Fibroblast of lung (primary cell): ENCODE measurements around the gene BMP7.

ENCODE experiments used
- EZH2 ChIP-seq: IDR thresholded peaks from 2 replicates; pipeline ENCODE4 v1.5.1; 2012; ENCODE audit warnings: low read length, control low read depth, mild to moderate bottlenecking; ENCODE audit errors: missing control alignments
- TF ChIP-seq, protein P1 (sequence below), 2 donors: IDR thresholded peaks in 1 of 2; conservative IDR thresholded peaks in 1 of 2; 1 replicate in 1 of 2; 2 replicates in 1 of 2; pipeline ENCODE4 v1.5.1; 2011 to 2012; ENCODE audit warnings: low read length in 2 of 2, control low read depth in 1 of 2, inconsistent platforms in 1 of 2, low read depth in 1 of 2, mild to moderate bottlenecking in 1 of 2

DNA sequence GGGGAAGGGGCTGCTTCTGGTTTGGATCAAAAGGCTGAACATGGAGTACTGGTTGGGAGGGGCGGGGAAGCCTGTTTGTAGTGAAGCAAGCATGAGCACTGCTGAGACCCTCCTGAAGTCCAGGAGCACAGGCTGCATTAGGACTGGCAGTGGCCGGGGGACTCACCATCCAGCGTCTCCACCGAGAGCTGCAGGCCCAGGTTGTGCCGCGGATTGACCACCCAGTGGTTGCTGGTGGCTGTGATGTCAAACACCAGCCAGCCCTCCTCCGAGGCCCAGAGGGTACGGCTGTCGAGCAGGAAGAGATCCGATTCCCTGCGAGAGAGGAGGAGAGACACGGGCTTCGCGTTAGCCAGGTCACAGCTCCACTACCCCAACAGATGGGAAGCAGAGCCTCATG, 64.1 kb downstream of the BMP7 start:
- TF ChIP-seq, protein P1, sequence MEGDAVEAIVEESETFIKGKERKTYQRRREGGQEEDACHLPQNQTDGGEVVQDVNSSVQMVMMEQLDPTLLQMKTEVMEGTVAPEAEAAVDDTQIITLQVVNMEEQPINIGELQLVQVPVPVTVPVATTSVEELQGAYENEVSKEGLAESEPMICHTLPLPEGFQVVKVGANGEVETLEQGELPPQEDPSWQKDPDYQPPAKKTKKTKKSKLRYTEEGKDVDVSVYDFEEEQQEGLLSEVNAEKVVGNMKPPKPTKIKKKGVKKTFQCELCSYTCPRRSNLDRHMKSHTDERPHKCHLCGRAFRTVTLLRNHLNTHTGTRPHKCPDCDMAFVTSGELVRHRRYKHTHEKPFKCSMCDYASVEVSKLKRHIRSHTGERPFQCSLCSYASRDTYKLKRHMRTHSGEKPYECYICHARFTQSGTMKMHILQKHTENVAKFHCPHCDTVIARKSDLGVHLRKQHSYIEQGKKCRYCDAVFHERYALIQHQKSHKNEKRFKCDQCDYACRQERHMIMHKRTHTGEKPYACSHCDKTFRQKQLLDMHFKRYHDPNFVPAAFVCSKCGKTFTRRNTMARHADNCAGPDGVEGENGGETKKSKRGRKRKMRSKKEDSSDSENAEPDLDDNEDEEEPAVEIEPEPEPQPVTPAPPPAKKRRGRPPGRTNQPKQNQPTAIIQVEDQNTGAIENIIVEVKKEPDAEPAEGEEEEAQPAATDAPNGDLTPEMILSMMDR (conservative IDR thresholded peaks at IDR 0.05 in 1 of 2, IDR thresholded peaks at IDR 0.05 in 1 of 2; ENCODE audit: low read depth in 1 of 2, low read length in 2 of 2): no peak
- TF ChIP-seq EZH2: no peak
